Measurements from ENCODE around the gene EPHB2.
"Not testable (repeated sequence)": the region's sequence is repeated elsewhere in the genome, so short reads cannot be mapped to it uniquely, and the experiment has no call there.

EPHB2 gene

DNA sequence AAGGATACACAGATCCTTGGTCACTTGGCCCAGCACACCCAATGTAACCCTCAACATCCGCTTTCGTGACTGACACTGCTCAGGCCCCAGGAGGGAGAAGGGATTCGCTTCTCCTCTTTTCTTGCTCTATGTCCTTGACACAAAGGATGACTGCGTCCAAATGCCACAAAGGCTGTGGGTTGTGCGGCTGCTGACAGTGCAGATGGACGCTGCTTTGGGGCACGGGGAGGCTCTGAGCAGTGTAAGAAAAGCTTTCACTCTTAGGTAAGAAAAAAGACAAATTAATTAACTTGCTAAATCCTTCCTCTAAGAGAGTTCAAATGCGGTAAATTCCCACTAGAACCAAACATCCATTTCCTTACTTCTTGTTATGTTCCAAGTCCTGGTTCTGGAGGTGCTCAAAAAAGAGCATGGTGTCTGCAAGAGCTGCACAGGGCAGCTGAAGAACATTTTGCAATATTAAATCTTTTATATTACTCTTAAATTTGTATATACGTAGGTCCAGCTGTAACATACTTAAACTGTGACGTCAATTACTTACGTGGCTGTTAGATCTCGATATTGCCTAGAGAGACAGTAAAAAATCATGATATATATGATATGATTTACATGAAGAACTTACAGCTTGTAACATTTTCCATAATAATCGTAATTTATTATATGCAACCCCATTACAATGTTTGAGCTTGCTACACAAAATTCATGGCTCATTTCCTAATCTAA, 19.4 kb upstream of the EPHB2 start:
- DNase-seq = no peak

DNA sequence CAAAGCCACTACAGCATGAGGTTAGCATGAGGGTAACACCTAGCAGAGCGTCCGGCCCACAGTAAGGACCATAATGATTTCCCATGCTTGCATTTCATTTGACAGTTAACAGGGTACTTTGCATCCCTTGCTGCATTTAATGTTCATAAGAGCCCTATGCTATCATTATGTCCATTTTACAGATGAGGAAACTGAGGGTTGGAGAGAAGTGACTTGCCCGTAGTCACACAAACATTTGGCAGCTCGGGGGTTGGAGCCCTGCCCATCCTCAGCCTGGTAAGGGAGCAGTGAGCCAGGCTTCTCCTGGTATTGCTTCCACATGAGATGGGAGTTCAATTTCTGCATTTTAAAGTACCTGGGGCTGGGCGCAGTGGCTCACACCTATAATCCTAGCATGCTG, 16.5 kb upstream of the EPHB2 start:
- DNase-seq = no peak

DNA sequence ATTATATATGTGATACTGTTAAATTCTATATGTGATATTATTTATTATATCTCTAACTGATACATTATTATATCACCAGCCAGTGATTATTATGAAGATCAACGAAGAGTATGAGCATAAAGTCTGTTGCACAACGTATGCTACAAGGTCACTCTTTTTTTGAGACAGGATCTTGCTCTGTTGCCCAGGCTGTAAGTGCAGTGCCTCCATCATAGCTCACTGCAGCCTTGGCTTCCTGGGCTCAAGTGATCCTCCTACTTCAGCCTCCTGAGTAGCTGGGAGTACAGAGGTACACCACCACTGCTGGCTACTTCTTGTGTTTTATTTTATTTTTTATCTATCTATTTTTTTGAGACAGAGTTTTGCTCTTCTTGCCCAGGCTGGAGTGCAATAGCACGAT, 14.0 kb upstream of the EPHB2 start:
- DNase-seq = no peak

DNA sequence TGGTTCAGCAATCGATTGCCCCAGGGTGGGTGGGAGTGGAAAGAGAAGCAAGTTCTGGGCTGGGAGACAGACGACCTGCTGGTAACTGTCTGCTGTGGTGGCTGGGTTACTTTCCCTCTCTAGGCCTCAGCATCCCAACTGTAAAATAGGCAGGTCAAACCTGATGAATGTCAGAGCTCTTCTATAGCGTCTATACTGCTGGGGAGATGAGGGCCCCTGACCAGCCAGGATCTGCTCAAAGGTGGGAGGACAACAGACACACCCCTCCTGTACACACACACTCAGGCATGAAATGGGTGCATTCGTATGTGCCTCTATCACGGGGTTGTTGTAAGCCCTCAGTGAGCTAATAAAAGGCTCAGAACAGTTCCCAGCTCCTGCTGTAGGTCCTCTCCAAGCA, 12.7 kb upstream of the EPHB2 start:
- DNase-seq = no peak

DNA sequence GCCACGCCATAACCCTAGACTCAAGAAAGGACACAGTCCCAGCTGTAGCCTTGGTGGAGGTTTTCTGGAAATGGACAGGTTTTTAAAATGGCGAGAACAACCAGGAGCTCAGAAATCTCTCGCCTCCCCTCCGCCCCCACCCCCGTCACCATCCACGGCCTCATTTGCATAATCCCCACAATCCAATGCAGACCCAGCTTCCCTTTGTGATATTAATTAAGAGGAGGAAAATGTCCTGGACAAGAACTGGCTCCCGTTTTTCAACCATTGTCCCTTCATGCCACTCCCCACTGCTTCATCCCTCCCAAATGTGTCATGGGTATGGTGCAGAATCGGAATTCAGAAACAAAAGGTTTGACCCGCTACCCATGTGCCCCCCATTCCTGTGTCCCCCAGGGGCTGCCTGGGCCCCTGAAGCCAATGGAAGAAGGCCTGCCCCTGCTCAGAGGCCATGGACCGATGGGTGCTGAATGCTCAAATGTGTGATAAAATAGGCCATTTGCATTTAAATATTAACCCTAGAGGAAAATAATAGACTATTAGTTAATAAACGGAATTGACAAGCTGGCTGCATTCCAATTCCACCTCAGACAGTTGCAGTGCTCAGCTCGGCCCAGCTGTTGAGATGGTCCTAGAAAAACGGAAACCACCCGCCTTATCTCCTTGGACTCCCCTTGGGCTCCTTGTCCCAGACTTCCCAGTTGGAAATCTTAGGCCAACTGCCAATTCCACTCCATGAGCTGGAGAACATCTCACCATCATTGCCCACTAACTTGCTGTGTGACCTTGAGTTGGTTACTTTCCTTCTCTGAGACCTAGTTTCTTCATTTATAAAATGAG, 10.7 kb upstream of the EPHB2 start:
- no peak for DNase-seq

DNA sequence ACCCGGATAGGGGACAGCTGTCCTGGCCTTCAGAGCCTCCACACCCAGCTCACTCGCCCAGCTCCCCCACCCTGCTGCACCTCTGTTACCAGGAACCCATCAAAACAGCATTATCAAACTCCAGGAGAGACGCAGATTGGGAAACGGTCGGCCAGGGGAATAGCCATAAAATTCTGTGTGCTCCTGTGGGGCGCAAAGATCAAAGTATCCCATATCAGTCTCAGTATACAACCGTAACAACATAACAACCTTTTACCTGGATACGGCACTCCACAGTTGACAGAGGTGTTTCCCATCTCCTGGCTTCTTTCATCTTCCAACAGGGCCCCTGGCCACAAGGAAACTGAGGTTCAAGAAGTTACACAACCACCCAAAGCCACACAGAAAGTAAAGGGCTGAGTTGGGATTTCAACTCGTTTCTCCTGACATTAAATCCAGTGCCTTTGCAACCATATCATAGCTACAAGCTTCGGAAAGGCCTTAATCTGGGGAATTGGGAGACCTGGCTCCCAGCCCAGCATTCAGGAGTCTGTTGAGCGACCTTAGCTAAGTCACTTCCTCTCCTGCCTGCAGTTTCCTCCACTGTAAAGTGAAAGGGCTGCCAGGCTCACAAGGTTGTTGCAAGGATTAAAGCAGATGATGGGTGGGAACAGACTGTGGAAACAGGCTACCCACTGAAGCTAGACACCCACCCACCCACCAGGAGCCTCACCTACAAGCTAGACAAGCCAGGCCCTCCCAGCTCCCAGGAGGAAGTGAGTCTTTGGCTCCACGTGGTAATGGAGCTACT, 8.1 kb upstream of the EPHB2 start:
- peak; percentile 12 for DNase-seq

DNA sequence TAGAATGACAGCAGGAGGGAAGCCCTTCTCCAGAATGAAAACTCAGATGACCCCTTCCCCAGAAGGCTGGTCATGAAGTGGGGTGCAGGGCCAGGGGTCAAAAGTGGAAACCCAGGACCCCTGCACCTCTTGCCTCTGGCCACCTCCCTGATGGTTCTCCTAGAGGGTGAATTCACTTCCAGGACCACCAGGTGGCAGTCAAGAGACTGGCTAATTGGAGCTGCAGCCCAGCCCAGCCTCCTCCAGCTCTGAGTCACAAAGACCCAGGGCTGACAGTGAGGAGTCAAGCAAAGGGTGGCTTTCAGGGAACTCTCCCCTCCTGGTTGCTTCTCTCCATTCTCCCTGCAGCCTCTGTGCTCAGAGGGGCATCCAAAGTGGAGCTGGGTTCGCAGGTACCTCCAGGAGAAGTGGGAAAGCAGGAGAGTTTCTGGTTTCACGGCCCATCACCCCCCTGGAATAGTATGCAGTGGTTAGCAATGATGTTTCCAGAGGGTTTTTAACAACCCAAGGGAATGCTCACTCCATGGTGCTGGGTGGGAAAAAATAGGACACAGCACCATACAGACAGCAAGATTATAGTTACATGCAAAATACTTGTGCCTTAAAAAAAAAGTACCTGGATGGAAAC, 6.1 kb upstream of the EPHB2 start:
- DNase-seq = peak; percentile 90

DNA sequence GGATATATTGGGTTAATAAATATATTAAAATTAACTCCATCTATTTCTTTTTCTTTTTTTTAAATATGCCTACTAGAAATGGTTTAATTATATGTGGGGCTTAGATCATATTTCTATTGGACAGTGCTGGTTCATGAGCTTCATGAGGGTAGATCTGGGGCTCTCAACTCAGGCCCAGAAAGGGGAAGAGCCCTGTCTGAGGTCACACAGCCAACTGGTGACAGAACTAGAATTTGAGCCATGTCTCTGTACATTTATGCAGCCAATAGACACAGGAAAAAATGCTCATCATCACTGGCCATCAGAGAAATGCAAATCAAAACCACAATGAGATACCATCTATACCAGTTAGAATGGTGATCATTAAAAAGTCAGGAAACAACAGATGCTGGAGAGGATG, 5.1 kb upstream of the EPHB2 start:
- peak; percentile 37 for DNase-seq

DNA sequence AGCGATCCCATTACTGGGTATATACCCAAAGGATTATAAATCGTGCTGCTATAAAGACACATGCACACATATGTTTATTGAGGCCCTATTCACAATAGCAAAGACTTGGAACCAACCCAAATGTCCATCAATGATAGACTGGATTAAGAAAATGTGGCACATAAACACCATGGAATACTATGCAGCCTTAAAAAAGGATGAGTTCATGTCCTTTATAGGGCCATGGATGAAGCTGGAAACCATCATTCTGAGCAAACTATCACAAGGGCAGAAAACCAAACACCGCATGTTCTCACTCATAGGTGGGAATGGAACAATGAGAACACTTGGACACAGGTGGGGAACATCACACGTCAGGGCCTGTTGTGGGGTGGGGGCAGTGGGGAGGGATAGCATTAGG, 4.5 kb upstream of the EPHB2 start:
- not testable (repeated sequence) for DNase-seq

DNA sequence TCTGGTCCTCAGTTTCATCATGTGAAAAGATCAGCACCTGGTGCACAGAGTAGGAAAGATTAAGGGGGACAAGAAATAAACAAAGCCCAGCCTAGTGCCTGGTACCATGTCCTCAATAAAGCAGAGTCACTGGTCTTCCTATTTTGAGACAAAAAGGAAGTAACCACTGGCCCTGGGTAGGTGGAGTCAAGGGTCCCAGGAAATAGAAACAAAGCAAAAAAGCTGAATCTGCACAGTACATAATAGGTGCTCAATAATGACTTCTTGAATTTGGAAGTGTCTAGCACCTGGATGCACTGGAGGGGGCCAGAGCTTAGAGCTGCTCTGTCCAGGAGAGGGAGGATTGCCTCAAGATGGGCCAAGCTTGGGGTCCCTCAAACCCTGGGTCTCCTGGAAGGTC, 1.9 kb upstream of the EPHB2 start:
- DNase-seq = peak; percentile 63

DNA sequence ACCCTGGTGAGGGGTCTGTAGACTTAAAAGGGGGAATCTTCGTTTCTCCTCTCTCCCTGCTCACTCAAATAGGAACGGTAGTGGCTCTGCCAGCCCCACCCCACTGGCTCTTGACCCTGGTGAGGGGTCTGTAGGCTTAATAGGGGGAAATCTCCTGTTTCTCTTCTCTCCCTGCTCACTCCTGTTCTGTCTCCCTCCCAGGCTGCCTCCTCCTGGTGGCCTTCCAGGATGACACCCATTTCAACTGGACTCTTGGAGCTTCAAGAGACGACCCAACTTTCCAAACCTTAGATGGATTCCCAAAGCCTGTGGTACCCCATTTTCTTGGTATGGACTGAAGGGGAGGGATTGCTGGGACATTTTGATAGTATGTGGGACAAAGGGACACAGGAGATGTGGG, 1.4 kb upstream of the EPHB2 start:
- peak; percentile 23 for DNase-seq

DNA sequence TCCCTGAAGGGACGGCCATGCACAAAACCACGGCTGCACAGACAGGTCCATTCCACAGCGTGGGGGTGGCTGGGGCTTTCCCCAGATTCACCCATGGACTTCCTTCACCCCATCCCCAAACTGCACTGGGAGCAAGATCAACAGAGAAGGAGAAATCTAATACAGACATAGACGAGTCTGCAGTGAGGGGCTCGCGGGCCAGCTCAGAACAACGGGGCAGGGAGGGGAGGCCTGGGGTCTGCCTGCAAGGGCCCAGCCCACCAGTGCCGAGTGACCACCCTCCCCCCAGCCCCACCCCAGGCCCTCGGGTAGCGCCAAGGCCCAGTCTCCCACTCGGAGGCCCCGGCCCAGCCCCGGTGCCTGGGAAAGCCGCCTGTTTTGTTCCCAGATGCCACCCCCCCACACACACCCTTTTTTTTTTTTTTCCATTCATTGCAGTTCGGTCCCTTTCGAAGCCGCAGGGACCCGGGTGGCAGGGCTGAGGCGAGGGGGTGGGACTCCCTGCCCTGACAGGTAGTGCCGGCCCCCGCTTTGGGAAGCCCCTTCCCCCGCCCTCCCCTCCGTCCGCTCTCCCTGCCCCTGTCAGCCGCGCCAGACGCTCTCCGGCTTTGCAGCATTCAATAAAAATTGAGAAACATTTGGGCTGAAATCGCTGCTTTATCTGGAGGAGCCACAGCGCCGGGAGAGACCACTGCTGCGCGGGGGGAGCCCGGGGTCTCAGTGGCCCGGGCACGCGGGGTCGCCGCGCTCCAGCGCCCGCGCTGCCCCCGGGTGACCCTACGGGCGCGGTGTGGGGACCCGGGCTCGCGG, 543 bp upstream of the EPHB2 start:
- peak; percentile 77 for DNase-seq

DNA sequence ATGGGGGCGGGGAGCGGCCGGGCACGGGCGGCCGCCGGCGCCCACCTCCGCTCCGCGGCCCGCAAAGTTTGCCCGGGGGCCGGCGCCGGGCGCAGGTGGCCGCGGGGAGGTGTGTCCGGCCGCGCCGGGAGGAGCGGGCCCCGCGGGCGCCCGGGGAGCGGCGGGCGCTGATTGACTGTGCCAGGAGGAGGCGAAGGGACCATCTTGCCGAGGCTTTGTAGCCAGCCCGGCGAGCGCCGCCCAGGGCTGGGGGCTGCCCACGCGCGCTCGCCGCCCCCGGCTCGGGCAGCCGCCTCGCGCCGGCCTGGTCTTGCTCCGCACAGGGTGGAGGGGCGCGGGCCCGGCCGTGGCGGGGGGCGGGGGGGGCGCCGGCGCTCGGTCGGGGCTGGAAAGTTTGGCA, 432 bp downstream of the EPHB2 start:
- DNase-seq = no peak

DNA sequence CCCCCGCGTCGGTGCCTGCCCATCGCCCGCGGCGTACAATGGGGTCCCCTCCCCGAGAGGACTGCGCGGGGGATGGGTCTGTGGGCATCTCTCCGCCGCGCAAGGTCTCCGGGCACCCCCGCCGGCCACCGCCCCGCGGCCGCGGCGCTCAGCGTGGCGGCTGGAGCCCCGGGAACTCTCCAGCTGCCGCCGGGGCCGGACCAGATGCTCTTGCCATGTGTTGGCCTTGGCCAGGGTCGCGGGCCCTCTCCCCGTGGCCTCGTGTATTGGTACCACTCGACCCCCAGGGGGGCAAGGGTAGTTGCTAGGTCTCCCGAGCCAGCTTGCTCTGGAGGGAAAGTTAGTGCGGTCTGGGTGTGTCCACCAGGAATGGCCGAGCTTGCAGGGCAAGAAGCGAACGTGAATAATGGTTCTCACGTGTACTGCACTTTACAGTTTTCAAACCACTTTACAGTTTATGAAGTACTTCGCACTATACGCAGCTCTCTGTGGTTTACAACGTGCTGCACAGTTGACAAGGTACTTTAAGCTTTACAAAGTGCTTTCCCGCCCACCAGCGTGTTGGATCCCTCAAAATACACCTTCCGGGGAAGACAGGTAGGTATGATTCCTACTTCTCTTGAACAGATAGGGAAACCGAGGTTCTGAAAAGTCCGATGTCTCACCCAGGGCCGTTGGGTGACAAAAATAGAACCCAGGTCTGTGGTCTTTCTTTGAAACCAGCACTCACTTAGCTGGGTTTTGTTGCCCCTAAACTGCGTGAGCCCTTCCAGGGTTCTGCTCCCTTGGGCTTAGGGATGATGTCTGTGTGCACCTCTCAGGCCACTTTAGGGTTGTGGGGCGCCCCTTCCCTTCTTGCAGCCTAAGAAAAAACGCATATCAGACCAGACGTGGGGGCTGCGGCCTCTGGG, 1.2 kb downstream of the EPHB2 start:
- DNase-seq = no peak

DNA sequence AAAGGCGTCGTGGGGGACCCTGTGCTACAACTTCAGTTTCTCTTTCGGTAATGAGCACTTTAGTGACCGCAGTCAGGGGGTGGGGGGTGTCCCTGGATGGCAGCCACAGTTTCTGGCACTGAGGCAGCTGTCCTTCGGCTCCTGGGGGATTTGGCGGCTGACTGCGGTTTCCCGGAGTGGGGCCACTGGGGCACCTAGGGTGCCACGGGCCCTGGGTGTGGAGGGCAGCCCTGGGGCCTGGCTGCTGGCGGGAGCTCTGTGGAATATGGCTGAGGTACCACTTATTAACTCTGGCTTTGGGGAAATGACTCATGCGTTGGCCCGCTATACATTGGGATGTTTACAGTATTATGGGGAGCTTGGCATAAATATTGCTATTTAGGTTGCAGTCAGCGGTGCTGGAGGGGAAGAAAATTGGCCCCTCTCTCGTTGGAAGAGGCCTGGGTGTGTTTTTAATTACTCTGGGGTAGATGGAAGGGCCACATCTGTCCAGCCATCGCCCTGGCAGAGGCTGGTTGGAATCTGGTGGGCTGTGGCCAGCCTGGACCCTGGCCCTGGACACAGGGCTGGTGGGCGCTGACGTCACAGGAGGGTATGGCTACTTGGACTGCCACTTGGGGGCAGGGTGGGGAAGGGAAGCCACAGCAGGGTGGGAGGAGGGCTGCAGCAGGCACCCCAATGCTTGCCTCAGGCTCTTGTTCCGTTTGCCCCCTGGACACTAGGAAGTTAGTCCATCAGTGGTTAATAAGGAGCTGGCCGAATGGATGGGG, 2.0 kb downstream of the EPHB2 start:
- DNase-seq = no peak

DNA sequence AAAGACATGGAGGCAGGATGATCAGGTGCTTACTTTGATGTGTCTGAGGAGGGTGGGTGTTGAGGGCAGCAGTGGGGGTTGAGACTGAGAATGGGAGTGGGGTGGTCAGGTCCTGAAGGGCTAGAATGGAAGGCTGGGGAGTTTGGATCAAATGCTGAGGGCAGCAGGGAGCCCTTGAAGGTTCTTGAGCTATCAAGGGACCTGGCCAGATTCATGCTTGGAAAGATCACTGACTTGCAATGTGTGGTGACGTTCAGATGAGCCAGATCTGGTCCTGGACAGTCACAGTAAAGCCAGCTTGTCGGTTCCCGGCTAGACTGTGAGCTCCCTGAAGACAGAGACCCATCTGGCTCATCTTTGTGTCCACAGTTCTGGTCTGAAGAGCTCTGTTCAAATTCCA, 3.8 kb downstream of the EPHB2 start:
- no peak for DNase-seq

DNA sequence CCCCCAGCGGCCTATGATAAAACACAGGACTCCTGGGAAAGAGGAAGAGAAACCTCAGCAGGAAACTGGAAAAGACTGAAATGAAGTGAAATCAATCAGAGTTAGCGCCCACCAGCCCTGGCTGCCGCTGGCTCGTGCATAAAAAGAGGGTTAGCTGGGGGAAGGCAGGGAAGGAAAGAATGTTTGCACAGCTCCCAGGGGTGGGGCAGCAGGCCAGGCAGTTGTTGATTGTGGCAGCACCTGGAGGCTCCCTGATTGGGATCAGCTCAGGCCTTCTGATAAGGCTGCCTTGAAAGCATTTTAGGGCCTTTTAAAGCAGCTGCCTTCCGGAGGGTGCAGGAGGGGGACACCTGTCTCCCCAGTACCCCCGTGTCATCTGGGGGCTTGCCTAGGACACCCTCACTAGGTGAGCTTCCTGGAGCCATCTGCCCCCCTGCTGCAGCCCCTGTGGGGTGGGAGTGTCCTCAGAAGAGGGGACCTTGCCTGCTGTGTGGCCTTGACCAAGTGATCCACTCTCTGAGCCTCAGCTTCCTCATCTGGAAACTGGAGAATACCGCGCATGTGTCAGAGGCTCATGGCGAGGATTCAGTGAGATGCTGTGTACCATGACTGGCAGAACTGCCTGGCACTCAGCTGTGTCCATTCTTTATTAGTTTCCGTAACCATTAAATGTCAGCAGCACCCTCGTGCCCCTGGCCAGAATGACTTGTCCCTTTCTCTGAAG, 6.6 kb downstream of the EPHB2 start:
- peak; percentile 57 for DNase-seq

DNA sequence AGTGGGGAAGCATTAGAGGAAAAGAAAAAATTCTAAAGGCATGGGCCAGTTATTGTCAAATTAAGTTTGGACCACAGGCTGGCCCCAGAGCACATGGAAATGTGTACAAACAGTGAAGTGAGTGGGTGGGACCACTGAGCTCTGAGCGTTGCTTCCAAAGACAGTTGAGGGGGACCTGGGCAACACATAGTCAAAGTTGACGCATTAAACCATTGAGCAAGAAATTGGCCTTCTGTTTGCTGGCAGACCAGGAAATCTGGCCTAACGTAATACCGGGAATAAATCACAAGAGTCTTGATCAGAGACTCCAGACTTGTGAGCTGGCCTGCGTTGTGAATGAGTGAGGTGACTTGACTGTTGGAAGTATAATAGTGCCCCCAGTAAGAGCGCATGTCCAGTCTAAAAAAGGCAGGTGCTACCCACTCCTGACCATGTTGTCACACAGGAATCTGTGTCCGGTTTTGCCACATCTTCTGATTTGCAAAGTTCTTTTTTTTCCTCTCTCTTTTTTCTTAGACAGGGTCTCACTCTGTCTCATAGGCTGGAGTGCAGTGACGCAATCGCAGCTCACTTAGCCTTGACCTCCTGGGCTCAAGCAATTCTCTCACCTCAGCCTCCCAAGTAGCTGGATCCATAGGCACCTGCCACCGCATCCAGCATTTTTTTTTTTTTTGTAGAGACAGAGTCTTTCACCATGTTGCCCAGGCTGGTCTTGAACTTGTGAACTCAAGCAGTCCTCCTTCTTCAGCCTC, 10.7 kb downstream of the EPHB2 start:
- DNase-seq = no peak

All from inflammatory macrophage treated with lipopolysaccharide for 4 hours (primary cell).